HG03520 (cell line): ENCODE results near the gene STK38L.

Experiments used
- ATAC-seq: cut with Tn5 transposase; IDR thresholded peaks from one replicate; pipeline ENCODE4 v1.9.1; 2021; ENCODE audit warnings: mild to moderate bottlenecking, moderate library complexity; ENCODE audit not compliant: unreplicated experiment

STK38L gene

DNA sequence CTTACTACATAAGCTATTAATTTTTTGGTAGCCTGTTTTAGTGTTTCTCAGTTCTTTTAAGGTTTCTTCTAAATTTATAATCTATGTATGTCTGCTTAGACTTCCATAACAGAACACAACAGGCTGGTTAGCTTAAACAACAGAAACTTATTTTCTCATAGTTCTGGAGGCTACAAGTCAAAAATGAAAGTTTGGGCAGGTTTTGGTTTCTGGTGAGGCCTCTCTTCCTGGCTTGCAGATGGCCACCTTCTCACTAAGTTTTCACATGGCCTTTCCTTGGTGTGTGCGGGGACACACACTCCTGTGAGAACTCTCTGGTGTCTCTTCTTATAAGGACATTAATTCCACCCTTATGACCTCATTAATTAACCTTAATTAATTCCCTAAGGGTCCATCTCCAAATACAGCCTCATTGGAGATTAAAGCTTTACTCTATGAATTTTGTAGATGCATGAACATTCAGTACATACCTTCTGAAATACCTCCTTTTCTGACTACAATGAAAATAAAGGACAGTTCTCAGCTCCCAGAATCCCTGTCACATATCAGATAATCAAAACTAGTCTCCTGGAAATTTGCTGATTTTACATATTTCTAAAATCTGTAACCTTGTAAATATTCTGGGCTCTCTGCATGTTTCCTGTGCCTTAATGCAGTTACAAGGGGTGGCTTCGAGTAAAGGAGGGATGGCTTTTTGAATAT, 65.4 kb downstream of the STK38L start:
- ATAC-seq, result no peak

- ATAC-seq, result no peak
Measured at GRCh38 chr12:27309995-27310315, 65.9 kb downstream of the STK38L start.

DNA sequence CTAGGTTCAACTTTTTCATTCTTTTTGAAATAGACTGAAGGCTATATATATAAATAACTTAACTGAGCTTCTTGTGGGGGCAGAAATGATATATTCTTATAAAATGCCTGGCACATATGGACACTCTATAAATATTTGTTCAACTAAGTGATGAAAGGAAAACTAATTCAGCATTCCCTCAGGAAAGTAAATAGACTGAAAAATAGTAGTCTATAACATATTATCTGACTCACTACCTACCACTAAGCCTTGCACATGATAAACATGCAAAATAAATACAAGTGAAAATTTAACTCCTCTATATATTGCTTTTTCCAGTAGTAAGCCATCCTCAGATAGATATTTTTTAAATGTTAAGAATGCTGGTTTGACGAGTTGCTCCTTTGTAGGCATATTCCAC, 72.9 kb downstream of the STK38L start:
- no peak for ATAC-seq

GRCh38 chr12:27319409-27319808, 75.3 kb downstream of the STK38L start:
- ATAC-seq, result no peak

DNA sequence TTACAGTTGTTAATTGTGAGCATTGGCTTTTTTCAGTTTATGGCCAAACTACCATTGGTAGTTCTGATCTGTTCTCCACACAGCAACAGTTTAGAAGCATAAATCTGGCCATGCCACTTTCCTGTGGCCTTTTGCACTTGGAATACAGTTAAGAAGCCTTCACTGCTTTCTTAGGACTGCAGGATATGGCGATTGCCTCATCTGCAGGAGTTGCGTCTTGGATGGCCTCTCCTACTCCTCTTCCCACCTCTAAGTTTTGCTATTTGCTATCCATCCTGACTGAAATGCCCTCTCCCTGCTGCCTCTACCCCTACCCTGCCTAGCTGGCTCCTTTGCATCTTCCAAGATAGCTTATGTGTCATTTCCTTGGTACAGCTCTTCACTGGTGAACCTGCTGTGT, 75.8 kb downstream of the STK38L start:
- no peak for ATAC-seq

GRCh38 chr12:27324530-27324929, 80.4 kb downstream of the STK38L start:
- ATAC-seq, result no peak

GRCh38 chr12:27330846-27331245, 86.8 kb downstream of the STK38L start:
- ATAC-seq, result no peak

GRCh38 chr12:27331291-27331926, 87.3 kb downstream of the STK38L start:
- ATAC-seq, result peak; percentile 39

GRCh38 chr12:27331927-27332324, 87.8 kb downstream of the STK38L start:
- ATAC-seq, result no peak

- ATAC-seq, result no peak
Measured at GRCh38 chr12:27332407-27332713, 88.3 kb downstream of the STK38L start.

DNA sequence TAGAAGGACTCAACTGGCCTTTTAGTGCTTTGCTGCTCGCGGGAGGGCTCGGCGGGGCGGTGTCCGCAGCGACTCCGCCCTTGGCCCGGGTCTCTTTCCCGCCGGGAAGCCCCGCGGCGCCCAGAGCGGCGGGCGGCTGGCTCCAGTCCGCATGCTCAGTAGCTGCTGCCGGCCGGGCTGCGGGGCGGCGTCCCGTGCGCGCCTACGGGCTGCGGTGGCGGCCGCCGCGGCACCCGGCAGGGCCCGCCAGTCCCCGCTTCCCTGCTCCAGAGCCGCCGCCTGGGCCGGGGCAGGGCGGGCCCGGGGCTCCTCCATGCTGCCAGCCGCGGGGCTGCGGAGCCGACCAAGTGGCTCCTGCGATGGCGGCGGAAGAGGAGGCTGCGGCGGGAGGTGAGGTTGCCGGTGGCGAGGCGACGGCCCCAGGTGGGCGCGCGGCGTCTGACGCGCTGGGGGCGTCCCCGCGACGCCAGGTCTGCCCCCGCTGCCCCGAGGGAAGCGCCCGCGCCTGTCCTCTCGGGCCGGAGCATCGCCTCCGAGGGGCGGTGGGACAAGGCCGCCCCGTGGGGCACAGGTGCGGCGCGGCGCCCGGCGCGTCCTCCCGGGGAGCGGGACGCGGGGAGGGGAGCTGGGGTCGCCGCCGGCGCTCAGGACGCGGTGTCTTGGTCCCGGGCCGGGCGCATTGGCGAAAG, 88.8 kb downstream of the STK38L start, which contains the start of gene BMAL2:
BMAL2 (plus strand) TSS at position 123 of the 689 bp plus-strand sequence; CDS start at position 360, 237 bp downstream.
- ATAC-seq, result peak; percentile 34

- peak; percentile 26 for ATAC-seq
Measured at GRCh38 chr12:27333403-27334009, 89.4 kb downstream of the STK38L start.

GRCh38 chr12:27334042-27334720, 90.1 kb downstream of the STK38L start:
- ATAC-seq, result no peak

DNA sequence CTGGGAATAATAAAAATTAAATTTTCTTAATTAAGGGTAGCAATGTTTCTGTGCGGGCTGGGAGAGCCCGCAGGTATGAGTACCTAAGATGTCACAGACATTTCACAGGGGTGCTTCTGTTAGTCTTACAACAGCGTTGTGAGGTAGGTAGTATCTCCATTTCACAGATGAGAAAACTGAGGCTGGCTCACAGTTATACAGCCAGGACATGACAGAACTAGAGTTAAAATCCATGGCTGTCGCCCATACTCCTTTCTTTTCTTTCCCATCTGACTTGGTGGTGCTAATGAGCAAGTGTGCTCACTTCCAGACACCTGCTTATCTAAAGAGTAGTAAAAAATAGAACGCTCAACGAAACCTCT, 90.6 kb downstream of the STK38L start:
- no peak for ATAC-seq

- ATAC-seq, result no peak
Measured at GRCh38 chr12:27335364-27336281, 91.5 kb downstream of the STK38L start.

GRCh38 chr12:27336282-27336653, 92.2 kb downstream of the STK38L start:
- no peak for ATAC-seq

DNA sequence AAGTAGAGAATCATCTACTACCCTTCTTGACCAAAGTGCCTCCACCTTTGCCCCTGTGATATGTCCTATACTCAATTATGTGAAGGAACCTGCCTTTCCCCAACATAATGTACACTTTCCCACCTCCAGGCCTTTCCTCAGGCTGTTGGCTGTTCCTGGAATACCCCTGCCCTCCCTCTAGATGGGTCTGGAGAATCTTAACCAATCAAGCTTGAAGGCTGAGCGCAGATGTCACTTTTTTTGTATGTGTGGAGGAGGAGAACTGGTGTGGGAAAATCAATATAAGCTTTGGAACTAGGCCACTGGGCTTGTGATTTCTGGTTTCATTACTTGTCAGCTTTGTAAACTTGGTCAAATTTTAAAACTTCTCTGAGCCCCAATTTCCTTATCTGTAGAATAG, 93.3 kb downstream of the STK38L start:
- ATAC-seq, result no peak

GRCh38 chr12:27338473-27338872, 94.4 kb downstream of the STK38L start:
- ATAC-seq, result no peak

DNA sequence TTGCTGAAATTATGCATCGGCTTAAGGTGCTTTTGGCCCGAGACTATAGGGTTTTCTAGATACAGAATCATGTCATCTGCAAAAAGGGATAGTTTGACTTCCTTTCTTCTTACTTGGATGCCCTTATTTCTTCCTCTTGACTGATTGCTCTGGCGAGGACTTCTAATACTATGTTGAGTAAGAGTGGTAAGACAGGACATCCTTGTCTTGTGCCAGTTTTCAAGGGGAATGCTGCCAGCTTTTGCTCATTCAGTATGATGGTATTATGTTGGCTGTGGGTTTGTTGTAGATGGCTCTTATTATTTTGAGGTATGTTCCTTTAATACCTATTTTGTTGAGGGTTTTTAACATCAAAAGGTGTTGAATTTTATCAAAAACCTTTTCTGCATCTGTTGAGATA, 96.9 kb downstream of the STK38L start:
- no peak for ATAC-seq

DNA sequence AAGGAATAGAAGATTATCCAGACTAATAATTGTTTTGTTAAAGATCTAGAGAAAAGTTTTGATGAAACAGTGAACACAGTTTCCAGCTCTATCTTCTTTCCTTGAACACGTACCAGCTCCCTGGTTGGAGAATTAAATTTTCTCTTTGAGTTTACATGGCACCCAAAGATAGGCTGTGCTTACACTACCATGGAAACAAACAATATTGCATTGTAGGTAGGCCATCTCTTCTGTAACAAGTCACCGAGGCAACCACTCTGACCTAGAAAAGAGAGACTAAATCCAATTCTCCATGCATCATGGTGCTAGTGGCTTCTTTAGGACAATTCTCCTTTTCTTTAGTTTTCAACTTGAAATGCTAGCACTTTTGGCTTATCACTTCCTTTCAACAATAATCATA, 98.5 kb downstream of the STK38L start:
- no peak for ATAC-seq
